ENCODE results near the gene FAM13B. TPM values are rescaled to one million over a fixed set of nuclear protein-coding genes. Genes with fewer than 3 reads are reported as not detected.
A peak's percentile ranks its signal among the peaks of the same experiment; 100 is the strongest.
"Not testable (repeated sequence)": the region's sequence is repeated elsewhere in the genome, so short reads cannot be mapped to it uniquely, and the experiment has no call there.

FAM13B gene
- total RNA-seq, 1 donor: 25.6 TPM

DNA sequence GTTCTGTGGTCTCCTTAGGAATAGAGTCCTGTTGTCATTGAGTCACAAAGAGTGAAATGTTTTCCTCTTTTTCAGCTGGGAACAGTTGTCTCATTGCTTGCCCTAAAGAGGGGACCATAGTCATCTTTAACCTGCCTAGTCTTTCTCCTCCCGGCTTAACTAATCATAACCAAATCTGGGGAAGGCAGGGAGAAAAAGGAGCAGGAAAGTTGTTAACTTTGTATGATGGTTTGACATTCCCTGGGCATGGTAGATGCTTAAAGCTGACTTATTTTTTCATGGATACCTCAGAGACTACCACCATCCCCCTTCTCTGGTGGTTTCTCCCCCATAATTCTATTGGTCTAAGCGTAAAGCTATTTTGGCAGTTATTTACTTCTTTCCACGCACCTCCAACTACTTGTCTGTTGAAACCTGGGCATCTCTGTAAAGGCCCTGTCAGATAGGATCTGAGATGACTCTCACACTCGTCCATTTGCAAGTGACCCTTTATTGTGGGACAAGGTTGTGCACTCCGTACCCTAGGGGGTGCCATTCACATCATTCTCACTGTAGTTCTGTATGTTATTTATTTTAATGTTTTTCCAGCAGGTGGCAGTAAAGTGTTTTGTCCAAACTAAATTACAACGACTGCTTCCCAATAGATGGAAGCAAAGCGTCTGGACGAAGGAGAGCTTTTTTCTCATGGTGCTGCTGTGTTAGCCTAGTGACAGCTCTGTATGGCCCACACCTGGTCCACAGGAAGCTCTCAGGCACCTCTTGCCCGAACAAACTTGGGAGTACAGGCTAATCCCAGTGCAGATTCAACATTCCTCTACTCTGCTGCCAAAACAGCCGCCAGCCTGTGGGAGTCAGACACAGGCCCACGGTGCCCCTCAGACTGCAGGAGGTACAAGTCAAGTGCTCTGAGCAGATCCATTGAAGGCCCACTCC lies 3.0 kb upstream of the FAM13B start:
- DNase-seq (ENCODE audit: low read depth in 2 of 3, low spot score in 2 of 3): peak; percentile 36 to 94 (median 86)

GRCh38 chr5:138033907-138034306 lies 1.0 kb upstream of the FAM13B start:
- no peak for DNase-seq (ENCODE audit: low read depth in 2 of 3, low spot score in 2 of 3)

GRCh38 chr5:138033386-138033808 lies 518 bp upstream of the FAM13B start:
- DNase-seq (ENCODE audit: low read depth in 2 of 3, low spot score in 2 of 3): no peak

DNA sequence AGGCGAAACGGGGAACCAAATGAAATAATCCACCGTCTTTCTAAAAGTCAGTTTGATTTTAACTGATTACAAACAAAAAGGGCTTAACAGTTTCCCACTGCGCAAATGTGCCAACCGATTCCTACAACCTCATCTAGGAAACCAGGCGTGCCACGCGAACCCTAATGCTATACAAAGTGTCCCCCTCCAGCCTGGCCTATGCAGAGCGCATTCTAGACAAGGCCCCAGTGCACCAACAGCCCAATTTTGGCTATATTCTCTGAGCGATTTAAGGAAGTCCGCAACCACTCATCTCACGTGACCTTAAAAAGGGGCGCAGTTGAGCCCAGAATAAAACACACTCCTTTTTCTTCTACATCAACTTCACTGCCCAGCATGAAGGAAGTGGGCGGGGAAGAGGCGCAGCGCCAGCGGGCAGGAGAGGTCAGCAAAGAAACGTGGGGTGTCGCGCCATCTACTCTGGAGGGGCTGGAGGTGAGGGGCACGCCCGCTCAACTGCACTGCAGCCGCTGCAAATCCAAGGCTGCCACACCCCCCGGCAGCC lies 779 bp downstream of the FAM13B start:
- DNase-seq (ENCODE audit: low read depth in 2 of 3, low spot score in 2 of 3): peak in 2 of 3 donors; percentile 83 to 88

- no peak for DNase-seq (ENCODE audit: low read depth in 2 of 3, low spot score in 2 of 3)
Observed at GRCh38 chr5:138029944-138030343, 2.9 kb downstream of the FAM13B start.

DNA sequence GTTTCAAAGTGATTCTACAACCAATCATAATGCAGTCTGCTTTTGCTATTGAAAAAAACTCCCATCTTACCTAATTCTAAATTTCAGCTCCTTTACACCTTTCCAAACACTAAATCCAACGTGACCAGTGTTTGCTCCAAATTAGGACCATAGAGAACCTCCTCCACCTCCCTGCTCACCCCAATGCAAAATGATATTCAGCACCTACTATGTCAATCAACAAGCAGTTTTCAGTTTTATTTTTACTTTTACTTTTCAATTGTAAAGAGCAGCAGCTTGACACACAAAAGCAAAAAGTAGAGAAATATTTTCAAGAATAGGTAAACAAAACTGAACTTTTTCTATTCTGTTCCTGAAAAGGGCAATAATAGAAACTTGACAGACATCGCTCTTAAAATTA lies 3.4 kb downstream of the FAM13B start:
- DNase-seq (ENCODE audit: low read depth in 2 of 3, low spot score in 2 of 3): no peak

- DNase-seq (ENCODE audit: low read depth in 2 of 3, low spot score in 2 of 3): no peak
Observed at GRCh38 chr5:138028971-138029365, 3.9 kb downstream of the FAM13B start.

DNA sequence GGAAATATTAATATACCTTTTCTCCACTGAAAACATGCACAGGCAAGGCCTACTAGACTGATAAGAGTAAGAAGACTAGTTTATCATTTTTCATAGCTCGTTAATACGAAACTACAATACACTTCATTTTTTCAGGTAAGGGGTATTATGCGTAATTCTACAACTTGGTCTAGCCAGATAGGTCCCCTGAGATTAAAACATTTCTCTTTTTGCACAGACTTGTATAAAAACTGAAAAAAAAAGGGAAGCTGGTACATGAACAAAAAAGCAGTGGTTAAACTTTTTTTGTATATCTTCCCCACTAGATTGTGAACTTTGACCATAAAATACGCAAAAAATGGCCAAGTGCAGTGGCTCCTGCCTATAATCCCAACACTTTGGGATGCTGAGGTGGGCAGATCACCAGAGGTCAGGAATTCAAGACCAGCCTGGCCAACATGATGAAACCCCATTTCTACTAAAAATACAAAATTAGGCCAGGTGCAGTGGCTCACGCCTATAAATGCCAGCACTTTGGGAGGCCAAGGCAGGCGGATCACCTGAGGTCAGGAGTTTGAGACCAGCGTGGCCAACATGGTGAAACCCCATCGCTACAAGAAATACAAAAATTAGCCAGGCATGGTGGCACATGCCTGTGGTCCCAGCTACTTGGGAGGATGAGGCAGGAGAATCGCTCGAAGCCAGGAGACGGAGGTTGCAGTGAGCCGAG lies 4.5 kb downstream of the FAM13B start:
- peak in 1 of 3 donors; percentile 22 for DNase-seq (ENCODE audit: low read depth in 2 of 3, low spot score in 2 of 3)

DNA sequence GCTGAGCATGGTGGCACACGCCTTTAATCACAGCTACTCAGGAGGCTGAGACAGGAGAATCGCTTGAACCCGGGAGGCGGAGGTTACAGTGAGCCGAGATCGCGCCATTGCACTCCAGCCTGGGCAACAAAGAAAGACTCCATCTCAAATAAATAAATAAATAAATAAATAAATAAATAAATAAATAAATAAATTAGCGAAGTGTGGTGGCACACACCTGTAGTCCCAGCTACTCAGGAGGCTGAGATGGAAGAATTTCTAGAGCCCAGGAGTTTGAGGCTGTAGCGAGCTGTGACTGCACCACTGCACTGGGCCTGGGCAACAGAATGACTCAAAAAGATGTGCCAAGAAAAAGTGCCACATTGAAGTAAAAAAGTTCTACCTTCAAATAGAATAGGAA lies 6.1 kb downstream of the FAM13B start:
- not testable (repeated sequence) for DNase-seq (ENCODE audit: low read depth in 2 of 3, low spot score in 2 of 3)

DNA sequence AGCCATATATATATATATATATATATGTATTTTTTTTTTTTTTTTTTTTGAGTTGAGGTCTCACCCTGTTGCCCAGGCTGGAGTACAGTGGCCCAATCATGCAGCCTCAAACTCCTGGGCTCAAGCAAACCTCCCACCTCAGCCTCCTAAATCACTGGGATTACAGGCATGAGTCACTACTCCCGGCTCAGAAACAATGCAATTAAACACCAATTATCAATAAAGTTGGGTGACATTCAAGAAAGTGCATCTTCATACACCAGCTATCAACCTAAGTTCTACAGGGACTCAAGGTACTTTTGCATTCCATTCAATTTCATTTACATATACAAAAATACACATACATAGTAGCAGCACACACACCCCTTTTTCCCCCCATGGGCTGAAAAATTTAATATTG lies 7.6 kb downstream of the FAM13B start:
- no peak for DNase-seq (ENCODE audit: low read depth in 2 of 3, low spot score in 2 of 3)

DNA sequence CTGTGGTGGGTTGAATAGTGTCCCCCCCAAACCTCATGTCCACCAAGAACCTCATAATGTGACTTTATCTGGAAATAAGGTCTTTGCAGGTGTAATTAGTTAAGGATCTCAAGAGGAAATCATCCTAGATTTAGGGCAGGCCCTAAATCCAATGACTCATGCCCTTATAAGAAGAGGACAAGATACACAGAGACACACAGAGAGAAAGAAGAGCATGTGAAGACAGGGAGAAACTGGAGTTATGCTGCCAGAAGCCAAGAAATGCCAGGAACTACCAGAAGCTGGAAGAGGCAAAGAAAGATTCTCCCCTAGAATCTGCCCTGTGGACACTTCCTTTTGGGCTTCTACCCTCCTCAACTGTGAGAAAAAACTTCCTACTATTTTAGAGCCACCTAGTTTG lies 8.8 kb downstream of the FAM13B start:
- DNase-seq (ENCODE audit: low read depth in 2 of 3, low spot score in 2 of 3): no peak

DNA sequence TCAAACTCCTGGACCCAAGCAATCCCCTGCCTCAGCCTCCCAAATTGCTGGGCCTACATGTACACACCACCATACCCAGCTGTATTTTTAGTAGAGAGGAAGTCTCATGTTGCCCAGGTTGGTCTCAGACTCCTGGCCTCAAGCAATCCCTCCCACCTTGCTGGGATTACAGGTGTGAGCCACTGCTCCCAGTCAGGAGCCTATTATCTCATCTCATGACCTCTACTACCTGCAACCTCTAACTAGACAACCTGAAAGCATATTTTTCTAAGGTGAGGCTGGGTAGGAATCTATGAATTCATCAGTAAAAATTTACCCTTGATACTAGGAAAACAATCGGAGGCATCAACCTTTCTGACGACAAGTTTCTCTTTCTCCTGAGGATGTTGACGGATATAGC lies 10.0 kb downstream of the FAM13B start:
- DNase-seq (ENCODE audit: low read depth in 2 of 3, low spot score in 2 of 3): no peak

DNA sequence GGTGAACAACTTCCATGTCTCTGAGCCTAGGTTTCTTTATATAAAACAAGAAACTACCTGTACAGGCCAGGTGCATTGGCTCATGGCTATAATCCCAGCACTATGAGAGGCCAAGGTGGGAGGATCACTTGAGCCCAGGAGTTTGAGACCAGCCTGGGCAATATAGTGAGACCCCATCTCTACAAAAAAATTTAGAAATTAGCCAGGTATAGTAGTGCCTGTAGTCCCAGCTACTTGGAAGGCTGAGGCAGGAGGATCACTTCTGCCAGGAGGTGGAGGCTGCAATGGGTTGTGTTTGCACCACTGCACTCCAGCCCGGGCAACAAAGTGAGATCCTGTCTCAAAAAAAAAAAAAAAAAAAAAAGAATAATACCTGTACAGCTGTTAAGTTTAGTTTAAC lies 11.1 kb downstream of the FAM13B start:
- DNase-seq (ENCODE audit: low read depth in 2 of 3, low spot score in 2 of 3): no peak

DNA sequence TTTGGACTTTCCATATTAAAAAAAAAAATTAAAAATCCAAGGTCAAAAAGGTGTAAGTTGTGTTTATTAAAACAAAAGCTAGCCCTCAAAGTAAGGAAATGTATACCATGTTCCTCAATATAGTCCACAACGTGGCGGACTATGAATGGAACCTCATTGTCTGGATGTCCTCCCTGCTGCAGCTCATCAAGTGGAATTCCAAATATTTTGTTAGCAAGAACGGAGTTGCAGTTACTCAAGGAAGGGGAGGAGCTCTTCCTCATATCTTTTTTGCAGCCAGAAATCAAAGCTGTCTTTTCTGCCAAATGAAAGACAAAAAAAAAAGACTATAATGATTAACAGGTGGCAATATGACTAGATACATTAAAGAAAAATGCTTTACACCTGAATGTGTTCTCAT lies 14.0 kb downstream of the FAM13B start:
- no peak for DNase-seq (ENCODE audit: low read depth in 2 of 3, low spot score in 2 of 3)

DNA sequence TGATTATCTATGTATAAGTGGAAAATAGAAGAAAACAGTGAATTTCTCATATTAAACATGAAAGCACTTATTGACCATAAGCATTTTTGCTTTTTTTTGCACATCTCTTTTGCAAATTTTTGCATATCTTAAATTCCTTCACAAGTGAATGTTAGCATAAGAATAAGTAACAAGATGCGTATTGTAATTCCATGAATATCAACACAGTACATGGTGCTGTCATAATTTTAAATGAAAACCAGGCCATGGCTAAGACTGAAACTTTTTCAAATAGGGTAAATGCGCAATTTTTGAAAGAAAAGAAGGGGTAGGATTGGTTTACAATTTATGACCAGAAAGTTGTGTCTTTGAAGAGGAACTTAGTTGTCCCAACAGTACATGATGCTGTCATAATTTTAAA lies 17.0 kb downstream of the FAM13B start:
- DNase-seq (ENCODE audit: low read depth in 2 of 3, low spot score in 2 of 3): no peak

DNA sequence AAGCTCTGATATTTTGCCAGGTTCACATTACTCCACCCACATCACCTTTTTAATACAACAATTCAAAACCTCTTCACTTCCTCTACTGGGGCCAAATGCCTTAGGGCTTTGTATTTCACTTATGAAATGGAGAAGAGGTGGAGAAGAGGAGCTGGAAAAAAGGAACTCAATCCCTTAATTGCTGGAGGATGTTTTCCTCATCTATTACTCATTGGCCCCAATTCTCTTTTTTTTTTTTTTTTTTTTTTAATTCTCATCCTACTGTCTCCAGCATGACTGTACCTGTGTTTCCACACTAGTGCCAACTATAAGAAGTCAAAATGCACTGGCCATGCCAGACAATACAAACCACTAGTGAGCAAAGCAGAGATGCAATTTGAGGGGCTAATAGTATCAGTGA lies 20.9 kb downstream of the FAM13B start:
- DNase-seq (ENCODE audit: low read depth in 2 of 3, low spot score in 2 of 3): no peak

- no peak for DNase-seq (ENCODE audit: low read depth in 2 of 3, low spot score in 2 of 3)
Observed at GRCh38 chr5:138000102-138000723, 32.7 kb downstream of the FAM13B start.

DNA sequence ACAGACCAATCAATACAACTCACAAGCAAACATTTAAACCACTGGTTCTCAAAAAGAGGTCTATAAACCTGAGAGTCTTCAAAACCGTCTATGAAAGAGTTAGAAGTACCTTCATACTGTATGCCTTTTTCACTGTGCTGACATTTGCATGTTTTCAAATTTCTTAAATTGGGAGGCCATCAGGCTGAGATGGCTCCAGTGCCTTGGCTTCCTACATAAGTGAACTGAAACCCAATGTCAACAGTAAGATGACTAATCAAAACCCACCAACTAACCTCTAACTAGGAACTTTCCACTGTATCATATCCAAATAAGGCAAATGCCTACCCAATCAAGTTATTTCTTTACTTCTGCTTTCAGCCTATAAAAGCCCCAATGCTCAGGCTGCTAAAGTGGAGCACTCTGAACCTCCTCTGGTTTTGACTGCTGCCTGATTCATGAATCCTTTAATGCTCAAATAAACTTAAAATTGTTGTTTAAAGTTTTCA lies 35.1 kb downstream of the FAM13B start:
- DNase-seq (ENCODE audit: low read depth in 2 of 3, low spot score in 2 of 3): peak in 1 of 3 donors; percentile 33

DNA sequence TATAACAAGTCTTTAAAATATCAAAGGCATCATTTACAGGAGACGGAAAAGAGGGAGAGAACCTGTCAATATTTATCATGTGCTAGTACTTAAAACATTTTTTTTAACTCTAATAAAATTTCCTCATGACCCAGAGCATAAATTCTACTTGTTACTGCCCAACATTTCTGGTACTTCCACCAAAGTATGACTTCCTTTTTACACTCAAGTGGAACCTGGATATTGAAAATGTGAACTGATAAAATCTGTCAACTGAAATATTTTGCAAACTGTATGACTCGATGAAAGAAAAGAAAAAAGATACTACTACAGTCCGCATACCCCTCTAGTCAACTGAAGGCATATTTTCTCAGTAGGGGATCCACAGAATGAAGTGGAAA lies 37.1 kb downstream of the FAM13B start:
- DNase-seq (ENCODE audit: low read depth in 2 of 3, low spot score in 2 of 3): peak in 1 of 3 donors; percentile 32

- DNase-seq (ENCODE audit: low read depth in 2 of 3, low spot score in 2 of 3): peak in 2 of 3 donors; percentile 77 to 89
Observed at GRCh38 chr5:137995077-137995748, 37.7 kb downstream of the FAM13B start.

All from hematopoietic multipotent progenitor cell (in vitro differentiated cells).